Liver (tissue), 3 donors: ENCODE results near the gene ZNF777.

Experiments used
- ATF3 ChIP-seq: IDR thresholded peaks from 2 replicates; pipeline ENCODE4 v1.6.1; 2016; ENCODE audit warnings: antibody characterized with exemption
- CTCF ChIP-seq: fragments of 150-350 bp; IDR thresholded peaks from 2 replicates; pipeline ENCODE4 v1.5.1; 2017; ENCODE audit warnings: improper control_type of control experiment, low read depth, low read length; ENCODE audit not compliant: missing input control
- EGR1 ChIP-seq, 2 donors: IDR thresholded peaks; 2 replicates each; pipeline ENCODE4 v1.6.1; 2016 to 2018; ENCODE audit warnings: antibody characterized with exemption in 2 of 2, low read depth in 2 of 2
- GABPA ChIP-seq, 2 donors: IDR thresholded peaks in 1 of 2; conservative IDR thresholded peaks in 1 of 2; 2 replicates each; pipeline ENCODE4 v1.6.1; 2016; ENCODE audit warnings: antibody characterized with exemption in 2 of 2, mild to moderate bottlenecking in 1 of 2, moderate library complexity in 1 of 2
- HNF4A ChIP-seq, 2 donors: conservative IDR thresholded peaks; 2 replicates each; pipeline ENCODE4 v1.6.1; 2016; ENCODE audit warnings: antibody characterized with exemption in 2 of 2, mild to moderate bottlenecking in 2 of 2
- JUND ChIP-seq, 2 donors: IDR thresholded peaks; 2 replicates each; pipeline ENCODE4 v1.6.1; 2016; ENCODE audit warnings: antibody characterized with exemption in 2 of 2
- RAD21 ChIP-seq, 2 donors: IDR thresholded peaks; 2 replicates each; pipeline ENCODE4 v1.6.1; 2016; ENCODE audit warnings: antibody characterized with exemption in 2 of 2, mild to moderate bottlenecking in 2 of 2
- RXRA ChIP-seq, 2 donors: IDR thresholded peaks; 2 replicates each; pipeline ENCODE4 v1.6.1; 2017 to 2018; ENCODE audit warnings: antibody characterized with exemption in 2 of 2, mild to moderate bottlenecking in 1 of 2
- SP1 ChIP-seq: IDR thresholded peaks from 2 replicates; pipeline ENCODE4 v1.6.1; 2018; ENCODE audit warnings: antibody characterized with exemption, mild to moderate bottlenecking
- TAF1 ChIP-seq: conservative IDR thresholded peaks from 2 replicates; pipeline ENCODE4 v1.6.1; 2016; ENCODE audit warnings: antibody characterized with exemption, mild to moderate bottlenecking
- YY1 ChIP-seq: IDR thresholded peaks from 2 replicates; pipeline ENCODE4 v1.6.1; 2016; ENCODE audit warnings: antibody characterized with exemption, mild to moderate bottlenecking
- ZBTB33 ChIP-seq: IDR thresholded peaks from 2 replicates; pipeline ENCODE4 v1.6.1; 2016; ENCODE audit warnings: antibody characterized with exemption
- TF ChIP-seq, protein P1 (sequence below): IDR thresholded peaks from 2 replicates; pipeline ENCODE4 v1.6.1; 2016; ENCODE audit warnings: antibody characterized with exemption, mild to moderate bottlenecking
- TF ChIP-seq, protein P2 (sequence below): IDR thresholded peaks from 2 replicates; pipeline ENCODE4 v1.6.1; 2016; ENCODE audit warnings: antibody characterized with exemption
- donor health status: healthy.
- donor health status: healthy.

- no peak for TF ChIP-seq CTCF
- TF ChIP-seq RXRA (IDR thresholded peaks at IDR 0.05) = no peak
- no peak for TF ChIP-seq RAD21 (IDR thresholded peaks at IDR 0.05)
- TF ChIP-seq HNF4A (conservative IDR thresholded peaks at IDR 0.05) = no peak
- TF ChIP-seq GABPA (IDR thresholded peaks at IDR 0.05 in 1 of 2, conservative IDR thresholded peaks at IDR 0.05 in 1 of 2) = no peak
- TF ChIP-seq, protein P1, sequence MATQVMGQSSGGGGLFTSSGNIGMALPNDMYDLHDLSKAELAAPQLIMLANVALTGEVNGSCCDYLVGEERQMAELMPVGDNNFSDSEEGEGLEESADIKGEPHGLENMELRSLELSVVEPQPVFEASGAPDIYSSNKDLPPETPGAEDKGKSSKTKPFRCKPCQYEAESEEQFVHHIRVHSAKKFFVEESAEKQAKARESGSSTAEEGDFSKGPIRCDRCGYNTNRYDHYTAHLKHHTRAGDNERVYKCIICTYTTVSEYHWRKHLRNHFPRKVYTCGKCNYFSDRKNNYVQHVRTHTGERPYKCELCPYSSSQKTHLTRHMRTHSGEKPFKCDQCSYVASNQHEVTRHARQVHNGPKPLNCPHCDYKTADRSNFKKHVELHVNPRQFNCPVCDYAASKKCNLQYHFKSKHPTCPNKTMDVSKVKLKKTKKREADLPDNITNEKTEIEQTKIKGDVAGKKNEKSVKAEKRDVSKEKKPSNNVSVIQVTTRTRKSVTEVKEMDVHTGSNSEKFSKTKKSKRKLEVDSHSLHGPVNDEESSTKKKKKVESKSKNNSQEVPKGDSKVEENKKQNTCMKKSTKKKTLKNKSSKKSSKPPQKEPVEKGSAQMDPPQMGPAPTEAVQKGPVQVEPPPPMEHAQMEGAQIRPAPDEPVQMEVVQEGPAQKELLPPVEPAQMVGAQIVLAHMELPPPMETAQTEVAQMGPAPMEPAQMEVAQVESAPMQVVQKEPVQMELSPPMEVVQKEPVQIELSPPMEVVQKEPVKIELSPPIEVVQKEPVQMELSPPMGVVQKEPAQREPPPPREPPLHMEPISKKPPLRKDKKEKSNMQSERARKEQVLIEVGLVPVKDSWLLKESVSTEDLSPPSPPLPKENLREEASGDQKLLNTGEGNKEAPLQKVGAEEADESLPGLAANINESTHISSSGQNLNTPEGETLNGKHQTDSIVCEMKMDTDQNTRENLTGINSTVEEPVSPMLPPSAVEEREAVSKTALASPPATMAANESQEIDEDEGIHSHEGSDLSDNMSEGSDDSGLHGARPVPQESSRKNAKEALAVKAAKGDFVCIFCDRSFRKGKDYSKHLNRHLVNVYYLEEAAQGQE = no peak
- no peak for TF ChIP-seq SP1
- TF ChIP-seq, protein P2, sequence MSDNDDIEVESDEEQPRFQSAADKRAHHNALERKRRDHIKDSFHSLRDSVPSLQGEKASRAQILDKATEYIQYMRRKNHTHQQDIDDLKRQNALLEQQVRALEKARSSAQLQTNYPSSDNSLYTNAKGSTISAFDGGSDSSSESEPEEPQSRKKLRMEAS = no peak
- no peak for TF ChIP-seq JUND (IDR thresholded peaks at IDR 0.05)
- TF ChIP-seq YY1 = no peak
- TF ChIP-seq ZBTB33 = no peak
- TF ChIP-seq ATF3 = no peak
- no peak for TF ChIP-seq EGR1 (IDR thresholded peaks at IDR 0.05; ENCODE audit: low read depth in 2 of 2)
- no peak for TF ChIP-seq TAF1
Observed at GRCh38 chr7:149466364-149466763, 5.5 kb upstream of the ZNF777 start.
